Activated B cell treated with CpG ODN at 0.5 μM for 24 hours (primary cell): Measurements from ENCODE around the gene FOXJ2. TPM values are rescaled to one million over a fixed set of nuclear protein-coding genes. Genes with fewer than 3 reads are reported as not detected.

Experiments used
- ATAC-seq: fragments of 200-7000 bp; cut with Tn5 transposase; one replicate; pipeline ENCODE4 v1.10.0; 2021; ENCODE audit warnings: low read depth, mild to moderate bottlenecking, moderate library complexity
- CTCF ChIA-PET: fragments of 350-600 bp; sonication (Branson Sonifier 250); formaldehyde crosslinking; loops from one replicate; lab custom pipeline; 2021; ENCODE audit warnings: antibody characterized with exemption; lab: Charles Lee
- POLR2A ChIA-PET: fragments of 350-600 bp; sonication (Branson Sonifier 250); formaldehyde crosslinking; loops from one replicate; lab custom pipeline; 2021; ENCODE audit warnings: antibody characterized with exemption; lab: Charles Lee
- DNase-seq: peaks from one replicate; pipeline ENCODE4 v3.0.0; 2022
- H3K27ac Mint-ChIP-seq: one replicate; pipeline ENCODE4 v1.8.0; 2020; ENCODE audit warnings: mixed read lengths
- H3K27me3 Mint-ChIP-seq: one replicate; pipeline ENCODE4 v1.8.0; 2021; ENCODE audit warnings: mixed read lengths
- H3K36me3 Mint-ChIP-seq: one replicate; pipeline ENCODE4 v1.8.0; 2021; ENCODE audit warnings: low read depth, mixed read lengths
- H3K4me1 Mint-ChIP-seq: one replicate; pipeline ENCODE4 v1.8.0; 2021; ENCODE audit warnings: mixed read lengths
- H3K4me3 Mint-ChIP-seq: one replicate; pipeline ENCODE4 v1.8.0; 2020; ENCODE audit warnings: mild to moderate bottlenecking, mixed read lengths
- H3K9me3 Mint-ChIP-seq: one replicate; pipeline ENCODE4 v1.8.0; 2020; ENCODE audit warnings: mixed read lengths
- intact Hi-C: fragments of 100-400 bp; cut with micrococcal nuclease; formaldehyde crosslinking; loops from one replicate; pipeline ENCODE4 v1.15.1; 2024
- total RNA-seq: library from RNA; stranded (reverse); gene quantifications from 2 replicates; pipeline ENCODE4 v1.2.3, GENCODE V29; 2022
- TF ChIP-seq, protein P1 (sequence below): fragments of 200-600 bp; IDR thresholded peaks from one replicate; pipeline ENCODE4 v1.8.0; 2022; ENCODE audit warnings: antibody characterized with exemption, mild to moderate bottlenecking

Gene FOXJ2
- total RNA-seq, 1 donor from 2014 or later, result 13.6 TPM

DNA sequence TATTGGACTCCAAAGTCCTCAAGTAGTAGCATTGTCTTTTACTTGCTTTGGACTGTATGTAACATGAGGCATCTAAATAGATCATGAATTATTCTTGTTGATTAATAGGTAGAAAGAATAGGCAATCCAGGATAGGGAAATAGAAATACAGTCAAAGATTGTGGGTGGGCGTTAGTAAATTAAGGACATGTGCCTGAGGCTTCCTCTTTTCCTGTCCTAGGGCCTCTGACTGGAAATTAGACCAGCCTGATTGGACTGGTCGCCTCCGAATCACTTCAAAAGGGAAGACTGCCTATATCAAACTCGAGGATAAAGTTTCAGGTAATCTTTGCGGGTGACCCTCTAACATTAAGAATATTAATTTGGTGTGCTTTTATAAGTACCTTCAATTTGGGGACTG, 57.2 kb downstream of the FOXJ2 start:
- CTCF ChIA-PET, result no interaction called here
- peaks cover 59% of the 10 kb centered on the region for H3K36me3 Mint-ChIP-seq
- no peak overlapping the region for H3K4me3 Mint-ChIP-seq
- H3K27ac Mint-ChIP-seq, result no peak overlapping the region
- H3K27me3 Mint-ChIP-seq, result no peaks in the 10 kb centered on the region
- ATAC-seq (no peak), DNase-seq (no peak)
- H3K9me3 Mint-ChIP-seq, result no peaks in the 10 kb centered on the region
- TF ChIP-seq, protein P1, sequence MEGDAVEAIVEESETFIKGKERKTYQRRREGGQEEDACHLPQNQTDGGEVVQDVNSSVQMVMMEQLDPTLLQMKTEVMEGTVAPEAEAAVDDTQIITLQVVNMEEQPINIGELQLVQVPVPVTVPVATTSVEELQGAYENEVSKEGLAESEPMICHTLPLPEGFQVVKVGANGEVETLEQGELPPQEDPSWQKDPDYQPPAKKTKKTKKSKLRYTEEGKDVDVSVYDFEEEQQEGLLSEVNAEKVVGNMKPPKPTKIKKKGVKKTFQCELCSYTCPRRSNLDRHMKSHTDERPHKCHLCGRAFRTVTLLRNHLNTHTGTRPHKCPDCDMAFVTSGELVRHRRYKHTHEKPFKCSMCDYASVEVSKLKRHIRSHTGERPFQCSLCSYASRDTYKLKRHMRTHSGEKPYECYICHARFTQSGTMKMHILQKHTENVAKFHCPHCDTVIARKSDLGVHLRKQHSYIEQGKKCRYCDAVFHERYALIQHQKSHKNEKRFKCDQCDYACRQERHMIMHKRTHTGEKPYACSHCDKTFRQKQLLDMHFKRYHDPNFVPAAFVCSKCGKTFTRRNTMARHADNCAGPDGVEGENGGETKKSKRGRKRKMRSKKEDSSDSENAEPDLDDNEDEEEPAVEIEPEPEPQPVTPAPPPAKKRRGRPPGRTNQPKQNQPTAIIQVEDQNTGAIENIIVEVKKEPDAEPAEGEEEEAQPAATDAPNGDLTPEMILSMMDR, result no peak
- POLR2A ChIA-PET, result no interaction called here
- H3K4me1 Mint-ChIP-seq, result peaks cover 23% of the 10 kb centered on the region
- intact Hi-C loops, result loop anchor here (10.0 kb wide), 1 partner anchor 605 kb away; the partner anchor contains the start of gene RIMKLB

DNA sequence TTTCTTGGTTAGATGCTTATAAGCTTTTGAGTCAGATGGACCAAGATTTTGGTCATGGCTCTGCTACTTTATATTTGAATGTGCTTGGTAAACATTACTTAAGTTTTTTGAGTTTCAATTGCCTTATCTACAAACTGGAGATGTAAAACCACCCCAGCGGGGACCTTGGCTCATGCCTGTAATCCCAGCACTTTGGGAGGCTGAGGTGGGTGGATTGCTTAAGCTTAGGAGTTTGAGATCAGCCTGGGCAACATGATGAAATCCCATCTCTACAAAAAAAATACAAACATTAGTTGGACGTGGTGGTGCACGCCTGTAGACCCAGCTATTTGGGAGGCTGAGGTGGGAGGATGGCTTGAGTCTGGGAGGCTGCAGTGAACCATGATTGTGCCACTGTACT, 60.8 kb downstream of the FOXJ2 start:
- H3K4me3 Mint-ChIP-seq, result no peak overlapping the region
- no peak for DNase-seq
- H3K27me3 Mint-ChIP-seq, result no peaks in the 10 kb centered on the region
- ChIA-PET POLR2A (no interaction called here), CTCF (interaction anchor here (1.6 kb wide), 1 partner anchor 16 kb away, joined by 3 read pairs; no protein-coding TSS in a partner anchor)
- ATAC-seq, result no peak
- H3K4me1 Mint-ChIP-seq, result peaks cover 8% of the 10 kb centered on the region
- intact Hi-C loops, result no loop called here
- TF ChIP-seq, protein P1, result no peak
- no peak overlapping the region for H3K27ac Mint-ChIP-seq
- H3K36me3 Mint-ChIP-seq, result peaks cover 85% of the 10 kb centered on the region
- H3K9me3 Mint-ChIP-seq, result no peaks in the 10 kb centered on the region

DNA sequence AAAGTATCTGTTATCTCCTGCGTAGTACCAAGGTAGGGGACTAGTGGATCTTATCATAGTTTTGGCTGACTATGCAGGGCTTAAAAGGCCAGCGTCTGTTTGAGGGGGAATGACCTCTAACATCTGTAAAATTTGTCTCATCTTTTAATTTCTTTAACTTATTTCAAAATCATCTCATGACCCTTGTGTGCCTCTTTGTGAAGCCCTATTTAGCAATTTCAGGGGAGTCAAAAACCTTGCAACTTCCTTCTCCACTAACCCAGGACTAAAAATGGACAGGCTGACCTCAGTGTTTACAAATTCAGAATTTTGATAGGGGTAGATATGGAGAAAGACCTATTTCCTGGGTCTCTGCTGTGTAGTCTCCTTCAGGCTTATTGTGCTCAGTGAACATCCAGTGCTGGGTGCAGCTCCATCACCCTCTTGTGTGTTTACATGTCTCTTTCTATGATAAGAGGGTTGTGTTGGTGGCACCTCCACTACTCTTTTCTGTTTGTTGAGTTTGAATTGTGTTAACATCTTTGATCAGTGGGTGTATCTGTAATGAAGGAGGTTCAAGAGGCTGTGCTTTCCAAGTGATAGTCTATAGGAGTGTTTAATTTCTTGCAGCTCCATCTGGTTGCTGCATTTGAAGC, 63.9 kb downstream of the FOXJ2 start:
- TF ChIP-seq, protein P1, result no peak
- ATAC-seq, result no peak
- intact Hi-C loops, result no loop called here
- POLR2A ChIA-PET, result no interaction called here
- no peak overlapping the region for H3K4me3 Mint-ChIP-seq
- H3K27ac Mint-ChIP-seq, result no peak overlapping the region
- no peaks in the 10 kb centered on the region for H3K27me3 Mint-ChIP-seq
- DNase-seq, result no peak
- CTCF ChIA-PET, result no interaction called here
- peaks cover 74% of the 10 kb centered on the region for H3K36me3 Mint-ChIP-seq
- H3K4me1 Mint-ChIP-seq, result no peaks in the 10 kb centered on the region
- no peaks in the 10 kb centered on the region for H3K9me3 Mint-ChIP-seq

DNA sequence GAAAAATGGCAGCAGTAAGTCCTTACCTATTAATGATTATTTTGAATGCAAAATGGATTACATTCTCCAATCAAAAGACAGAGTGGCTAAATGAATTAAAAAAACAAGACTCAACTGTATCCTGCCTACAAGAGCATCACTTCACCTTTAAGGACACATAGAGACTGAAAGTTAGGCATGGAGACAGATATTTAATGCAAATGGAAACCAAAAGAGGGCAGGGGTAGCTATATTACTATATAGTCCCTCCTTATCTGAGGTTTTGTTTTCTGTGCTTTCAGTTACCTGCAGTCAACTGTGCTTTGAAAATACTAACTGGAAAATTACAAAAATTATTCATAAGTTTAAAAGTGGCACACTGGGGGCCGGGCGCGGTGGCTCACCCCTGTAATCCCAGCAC, 66.7 kb downstream of the FOXJ2 start:
- H3K4me1 Mint-ChIP-seq, result no peaks in the 10 kb centered on the region
- TF ChIP-seq, protein P1, result no peak
- DNase-seq, result no peak
- no peaks in the 10 kb centered on the region for H3K9me3 Mint-ChIP-seq
- H3K4me3 Mint-ChIP-seq, result no peak overlapping the region
- intact Hi-C loops, result no loop called here
- CTCF ChIA-PET, result no interaction called here
- H3K36me3 Mint-ChIP-seq, result peaks cover 56% of the 10 kb centered on the region
- ATAC-seq, result no peak
- H3K27ac Mint-ChIP-seq, result no peak overlapping the region
- POLR2A ChIA-PET, result no interaction called here
- H3K27me3 Mint-ChIP-seq, result no peaks in the 10 kb centered on the region

Other genes starting within 250 kb of the FOXJ2 start
- not detected in 2 replicates for gene NANOG, start 243.3 kb upstream of the FOXJ2 start, total RNA-seq
- 1.4 and 1.8 TPM in 2 replicates for gene SLC2A14, start 159.8 kb upstream of the FOXJ2 start, total RNA-seq
- 87.9 and 88.9 TPM in 2 replicates for gene SLC2A3, start 96.5 kb upstream of the FOXJ2 start, total RNA-seq
- gene C3AR1, start 33.6 kb downstream of the FOXJ2 start, total RNA-seq, result 0.11 and 0.29 TPM in 2 replicates
- 27.9 and 35.8 TPM in 2 replicates for gene NECAP1, start 49.6 kb downstream of the FOXJ2 start, total RNA-seq
- 1.3 and 2.5 TPM in 2 replicates for gene CLEC4A, start 90.9 kb downstream of the FOXJ2 start, total RNA-seq
- gene ZNF705A, start 124.3 kb downstream of the FOXJ2 start, total RNA-seq, result not detected in 2 replicates
- gene FAM90A1, start 194.9 kb downstream of the FOXJ2 start, total RNA-seq, result not detected in 2 replicates